SH-SY5Y (cell line): ENCODE data around the gene SLC9A9.

Experiments
- GATA2 ChIP-seq: IDR thresholded peaks from 2 replicates; pipeline ENCODE4 v1.6.1; 2011; ENCODE audit warnings: mild to moderate bottlenecking, low read depth, low read length
- GATA3 ChIP-seq: IDR thresholded peaks from 2 replicates; pipeline ENCODE4 v1.6.1; 2011; ENCODE audit warnings: low read depth, mild to moderate bottlenecking, low read length, moderate library complexity

DNA sequence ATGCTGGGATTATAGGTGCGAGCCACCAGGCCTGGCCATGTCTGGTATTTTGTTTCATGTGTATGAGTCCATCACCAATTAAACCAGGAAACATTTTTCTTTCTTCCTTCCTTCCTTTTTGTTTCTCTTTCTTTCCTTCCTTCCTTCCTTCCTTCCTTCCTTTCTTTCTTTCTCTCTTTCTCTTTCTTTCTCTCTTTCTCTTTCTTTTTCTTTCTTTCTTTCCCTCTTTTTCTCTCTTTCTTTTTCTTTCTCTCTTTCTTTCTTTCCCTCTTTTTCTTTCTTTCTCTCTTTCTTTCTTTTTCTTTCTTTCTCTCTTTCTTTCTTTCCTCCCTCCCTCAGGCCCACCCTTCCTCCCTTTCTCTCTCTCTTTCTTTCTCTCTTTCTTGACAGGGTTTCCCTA, 83.4 kb downstream of the SLC9A9 start:
- TF ChIP-seq GATA2 = no peak
- TF ChIP-seq GATA3 = no peak
